Keratinocyte (primary cell): ENCODE results near the gene GRIP1.

Experiments used
- CTCF ChIP-seq, 3 experiments: IDR thresholded peaks in 1 of 3; conservative IDR thresholded peaks in 1 of 3; optimal IDR thresholded peaks in 1 of 3; 2 replicates in 2 of 3; 3 replicates in 1 of 3; pipeline versions ENCODE3 to v1.5.1; 2011; ENCODE audit warnings: low read length in 3 of 3, mild to moderate bottlenecking in 3 of 3, moderate library complexity in 2 of 3, control low read depth in 1 of 3, inconsistent platforms in 1 of 3; ENCODE audit not compliant: insufficient read depth in 2 of 3; ENCODE audit errors: extremely low read depth in 1 of 3
- EZH2 ChIP-seq: IDR thresholded peaks from one replicate; pipeline ENCODE4 v1.6.1; 2012; ENCODE audit warnings: inconsistent platforms, mild to moderate bottlenecking, low read length, moderate library complexity

- TF ChIP-seq CTCF (optimal IDR thresholded peaks at IDR 0.05 in 1 of 3, IDR thresholded peaks at IDR 0.05 in 1 of 3, conservative IDR thresholded peaks at IDR 0.05 in 1 of 3; ENCODE audit: extremely low read depth in 1 of 3, insufficient read depth in 2 of 3, low read length in 3 of 3) (no peak), EZH2 (no peak)
Measured at GRCh38 chr12:66697404-66697803, 18.5 kb upstream of the GRIP1 start.
